LHCN-M2 (cell line): ENCODE data around the gene THAP8. TPM values are rescaled to one million over a fixed set of nuclear protein-coding genes. Genes with fewer than 3 reads are reported as not detected.
A peak's percentile ranks its signal among the peaks of the same experiment; 100 is the strongest.
"Not testable (repeated sequence)": the region's sequence is repeated elsewhere in the genome, so short reads cannot be mapped to it uniquely, and the experiment has no call there.

Experiments
- DNase-seq: peaks from one replicate; pipeline ENCODE4 v3.0.0-alpha.2; 2012; ENCODE audit warnings: low read depth
- total RNA-seq: library from RNA; depleted of rRNA; stranded (reverse); fragments of >200 nt; gene quantifications from 2 replicates; pipeline ENCODE4 v1.2.3, GENCODE V29; 2014

The THAP8 gene
- total RNA-seq, 1 experiment from 2014 or later = 12.5 TPM

- DNase-seq = not testable (repeated sequence)
These were observed 14.9 kb upstream of the THAP8 start for GRCh38 chr19:36068810-36069499.

- no peak for DNase-seq
These were observed 13.6 kb upstream of the THAP8 start for GRCh38 chr19:36067681-36068080.

- DNase-seq = no peak
These were observed 10.7 kb upstream of the THAP8 start for GRCh38 chr19:36064826-36065225.

GRCh38 chr19:36061367-36061766 lies 7.3 kb upstream of the THAP8 start:
- DNase-seq = no peak

- DNase-seq = no peak
These were observed 6.3 kb upstream of the THAP8 start for GRCh38 chr19:36060430-36060829.

GRCh38 chr19:36059180-36059910 lies 5.3 kb upstream of the THAP8 start:
- DNase-seq = no peak

- no peak for DNase-seq
These were observed 4.5 kb upstream of the THAP8 start for GRCh38 chr19:36058481-36059179.

- peak; percentile 89 for DNase-seq
These were observed 925 bp upstream of the THAP8 start, which contains the start of gene WDR62 for GRCh38 chr19:36054733-36055686. Gene WDR62 (plus strand): TSS chr19:36054897. CDS start chr19:36054972, 75 bp downstream.

GRCh38 chr19:36051637-36052036 lies 2.4 kb downstream of the THAP8 start:
- DNase-seq = no peak

GRCh38 chr19:36051236-36051635 lies 2.8 kb downstream of the THAP8 start:
- no peak for DNase-seq

- DNase-seq = no peak
These were observed 4.9 kb downstream of the THAP8 start for GRCh38 chr19:36049080-36049698.

GRCh38 chr19:36047835-36048234 lies 6.2 kb downstream of the THAP8 start:
- no peak for DNase-seq

- DNase-seq = no peak
These were observed 7.5 kb downstream of the THAP8 start for GRCh38 chr19:36046443-36047050.

- DNase-seq = no peak
These were observed 10.1 kb downstream of the THAP8 start for GRCh38 chr19:36043952-36044351.

GRCh38 chr19:36041831-36042230 lies 12.3 kb downstream of the THAP8 start:
- DNase-seq = peak; percentile 44

GRCh38 chr19:36041092-36041491 lies 13.0 kb downstream of the THAP8 start:
- DNase-seq = not testable (repeated sequence)

- DNase-seq = no peak
These were observed 13.6 kb downstream of the THAP8 start for GRCh38 chr19:36040495-36040894.

- DNase-seq = peak; percentile 55
These were observed 21.6 kb downstream of the THAP8 start, which contains the start of gene CLIP3 for GRCh38 chr19:36032251-36033104. Gene CLIP3 (minus strand): TSS chr19:36032873. CDS start chr19:36032357, 516 bp downstream.

- no peak for DNase-seq
These were observed 22.8 kb downstream of the THAP8 start for GRCh38 chr19:36031308-36031707.
